Spleen (tissue), 11 donors: ENCODE measurements around the gene FARP1. TPM values are rescaled to one million over a fixed set of nuclear protein-coding genes. Genes with fewer than 3 reads are reported as not detected.

Source experiments
- DNase-seq: peaks from one replicate; pipeline ENCODE4 v3.0.0-alpha.2; 2020
- H3K27ac ChIP-seq, 8 donors: fragments of 200-600 bp; sonication (generic) in 7 of 8; 1 replicate in 4 of 8; 2 replicates in 4 of 8; pipeline versions ENCODE4 v1.5.0 to v1.8.0; 2016 to 2021; ENCODE audit warnings: inconsistent platforms in 4 of 8, mild to moderate bottlenecking in 4 of 8, moderate library complexity in 1 of 8
- H3K27me3 ChIP-seq, 7 donors: fragments of 200-600 bp; sonication (generic) in 6 of 7; replicated peaks in 1 of 7; 1 replicate in 4 of 7; 2 replicates in 3 of 7; pipeline versions ENCODE4 v1.5.0 to v1.8.0; 2016 to 2021; ENCODE audit warnings: inconsistent platforms in 3 of 7, mild to moderate bottlenecking in 1 of 7
- H3K36me3 ChIP-seq, 6 donors: fragments of 200-600 bp; sonication (generic) in 5 of 6; 1 replicate in 4 of 6; 2 replicates in 2 of 6; pipeline versions ENCODE4 v1.5.0 to v1.8.0; 2016 to 2021; ENCODE audit warnings: inconsistent platforms in 2 of 6
- H3K4me1 ChIP-seq, 6 donors: fragments of 200-600 bp; sonication (generic) in 5 of 6; 1 replicate in 3 of 6; 2 replicates in 3 of 6; pipeline versions ENCODE4 v1.5.0 to v1.8.0; 2016 to 2021; ENCODE audit warnings: inconsistent platforms in 3 of 6
- H3K4me3 ChIP-seq, 8 donors: fragments of 200-600 bp; sonication (generic) in 7 of 8; 1 replicate in 4 of 8; 2 replicates in 4 of 8; pipeline versions ENCODE4 v1.5.0 to v1.8.0; 2016 to 2021; ENCODE audit warnings: inconsistent platforms in 4 of 8, mild to moderate bottlenecking in 4 of 8, moderate library complexity in 2 of 8
- H3K9me3 ChIP-seq, 8 donors: fragments of 200-600 bp; sonication (generic) in 7 of 8; 1 replicate in 4 of 8; 2 replicates in 4 of 8; pipeline versions ENCODE4 v1.5.0 to v1.8.0; 2016 to 2021; ENCODE audit warnings: inconsistent platforms in 4 of 8
- POLR2A ChIP-seq, 3 donors: fragments of 450-650 bp; IDR thresholded peaks; one replicate each; pipeline ENCODE4 v1.5.1; 2017; ENCODE audit warnings: antibody characterized with exemption in 3 of 3, mild to moderate bottlenecking in 1 of 3
- POLR2AphosphoS5 ChIP-seq, 3 donors: sonication (generic); formaldehyde crosslinking; IDR thresholded peaks; one replicate each; pipeline ENCODE4 v1.5.1; 2017; ENCODE audit warnings: antibody characterized with exemption in 3 of 3
- WGBS, 5 donors: extraction: QIAGEN DNeasy Blood & Tissue Kit in 3 of 5; methylation state at CpG; one replicate each; pipeline versions ENCODE4 v1.1.5 to v1.1.7; 2013 to 2018; 5-methylcytosine and 5-hydroxymethylcytosine counted together
- intact Hi-C: fragments of 100-400 bp; cut with DNase I; formaldehyde crosslinking; loops from one replicate; pipeline ENCODE4 v1.15.0; 2023; ENCODE audit warnings: low total_unique reads
- polyA plus RNA-seq, 3 donors: library from polyadenylated mRNA; stranded (reverse); fragments of 200-250 nt; gene quantifications; one replicate each; pipeline ENCODE4 v1.2.1, GENCODE V29; 2013
- total RNA-seq, 7 donors: library from RNA; depleted of rRNA in 3 of 7; stranded (reverse); fragments of >200 nt in 3 of 7; fragmentation: NEBNext Ultra II Directional in 4 of 7; extraction: Animal tissue kit (Norgen Biotek cat#: 25700) in 4 of 7; gene quantifications; one replicate each; pipeline versions ENCODE4 v1.1.0 to v1.2.1, GENCODE V29; 2016 to 2021
- TF ChIP-seq, protein P1 (sequence below), 11 experiments: fragments of 200-600 bp in 7 of 11; fragments of 450-650 bp in 4 of 11; sonication (generic) in 4 of 11; IDR thresholded peaks in 8 of 11; conservative IDR thresholded peaks in 3 of 11; 1 replicate in 7 of 11; 2 replicates in 4 of 11; pipeline versions ENCODE4 v1.4.0 to v1.8.0; 2016 to 2021; ENCODE audit warnings: antibody characterized with exemption in 11 of 11, inconsistent platforms in 4 of 11, mild to moderate bottlenecking in 1 of 11
- donor health status: healthy with polysubstance abuse.
- donor health status: DM: no; HTN: no; CAD: no; lungs with moderate emphysema.
- donor health status: DM: no; HTN: no; CAD: no.
- donor health status: Bipolar disorder and iron deficiency.
- donor health status: healthy.
- donor health status: DM: no; HTN: no; CAD: no.
- donor health status: DM: yes; HTN: yes; CAD: no.

FARP1 gene
- total and polyA plus RNA-seq, 10 donors = 3.7 to 60.9 (median 33.0) TPM

DNA sequence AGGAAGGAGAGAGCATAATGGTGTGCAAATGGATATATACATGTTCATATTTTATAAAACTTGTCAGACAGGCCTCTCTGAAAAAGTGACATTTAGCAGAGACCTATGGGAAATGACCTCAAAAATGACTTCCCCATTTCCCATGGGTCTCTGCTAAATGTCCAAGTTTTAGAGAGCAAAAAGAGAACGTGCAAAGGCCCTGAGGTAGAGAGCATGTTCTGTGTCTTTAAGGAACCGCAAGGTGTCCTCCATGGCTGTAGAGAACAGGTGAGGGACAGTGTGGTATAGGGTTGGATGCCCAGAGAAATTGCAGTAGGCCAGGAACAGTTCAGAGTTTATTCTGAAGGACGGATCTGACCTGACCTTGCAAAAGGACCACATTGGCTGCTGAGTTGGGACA is 147.4 kb downstream of the FARP1 start:
- TF ChIP-seq POLR2A (IDR thresholded peaks at IDR 0.05) (no peak), POLR2AphosphoS5 (IDR thresholded peaks at IDR 0.05) (no peak)
- TF ChIP-seq, protein P1, sequence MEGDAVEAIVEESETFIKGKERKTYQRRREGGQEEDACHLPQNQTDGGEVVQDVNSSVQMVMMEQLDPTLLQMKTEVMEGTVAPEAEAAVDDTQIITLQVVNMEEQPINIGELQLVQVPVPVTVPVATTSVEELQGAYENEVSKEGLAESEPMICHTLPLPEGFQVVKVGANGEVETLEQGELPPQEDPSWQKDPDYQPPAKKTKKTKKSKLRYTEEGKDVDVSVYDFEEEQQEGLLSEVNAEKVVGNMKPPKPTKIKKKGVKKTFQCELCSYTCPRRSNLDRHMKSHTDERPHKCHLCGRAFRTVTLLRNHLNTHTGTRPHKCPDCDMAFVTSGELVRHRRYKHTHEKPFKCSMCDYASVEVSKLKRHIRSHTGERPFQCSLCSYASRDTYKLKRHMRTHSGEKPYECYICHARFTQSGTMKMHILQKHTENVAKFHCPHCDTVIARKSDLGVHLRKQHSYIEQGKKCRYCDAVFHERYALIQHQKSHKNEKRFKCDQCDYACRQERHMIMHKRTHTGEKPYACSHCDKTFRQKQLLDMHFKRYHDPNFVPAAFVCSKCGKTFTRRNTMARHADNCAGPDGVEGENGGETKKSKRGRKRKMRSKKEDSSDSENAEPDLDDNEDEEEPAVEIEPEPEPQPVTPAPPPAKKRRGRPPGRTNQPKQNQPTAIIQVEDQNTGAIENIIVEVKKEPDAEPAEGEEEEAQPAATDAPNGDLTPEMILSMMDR (IDR thresholded peaks at IDR 0.05 in 8 of 11, conservative IDR thresholded peaks at IDR 0.05 in 3 of 11) = no peak
- Histone ChIP-seq H3K27me3 (no peaks in the 10 kb centered on the region), H3K4me1 (peaks cover 0 to under 1% (median 0%) of the 10 kb centered on the region in 6 donors), H3K9me3 (no peaks in the 10 kb centered on the region), H3K4me3 (no peak overlapping the region), H3K27ac (no peak overlapping the region), H3K36me3 (no peaks in the 10 kb centered on the region)
- WGBS, 5 donors = 84 to 98% (median 87%) methylated on average over 3 of the region's 3 CpGs
- no peak for DNase-seq
- intact Hi-C loops = no loop called here

DNA sequence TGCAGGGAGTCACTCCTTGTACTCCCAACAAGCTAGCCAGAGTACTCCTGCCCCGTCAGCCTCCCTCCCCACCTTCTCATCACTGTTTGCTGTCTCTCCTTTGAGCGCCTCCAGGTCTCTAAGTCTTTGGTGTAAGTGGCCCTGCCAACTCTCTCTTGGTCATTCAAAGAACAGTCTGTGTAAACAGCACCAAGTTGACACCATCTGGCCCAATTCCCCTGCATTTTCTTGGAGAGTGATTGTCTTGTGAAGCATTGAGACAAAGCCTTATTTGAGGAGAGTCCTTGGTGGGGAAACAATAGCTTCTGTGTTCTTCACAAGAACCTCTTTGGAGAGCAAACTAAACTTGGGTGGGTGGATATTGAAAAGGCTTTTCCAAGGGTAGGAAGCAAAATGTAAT is 148.8 kb downstream of the FARP1 start:
- intact Hi-C loops = no loop called here
- 73 to 98% (median 88%) methylated on average over 2 of the region's 2 CpGs for WGBS, 5 donors

DNA sequence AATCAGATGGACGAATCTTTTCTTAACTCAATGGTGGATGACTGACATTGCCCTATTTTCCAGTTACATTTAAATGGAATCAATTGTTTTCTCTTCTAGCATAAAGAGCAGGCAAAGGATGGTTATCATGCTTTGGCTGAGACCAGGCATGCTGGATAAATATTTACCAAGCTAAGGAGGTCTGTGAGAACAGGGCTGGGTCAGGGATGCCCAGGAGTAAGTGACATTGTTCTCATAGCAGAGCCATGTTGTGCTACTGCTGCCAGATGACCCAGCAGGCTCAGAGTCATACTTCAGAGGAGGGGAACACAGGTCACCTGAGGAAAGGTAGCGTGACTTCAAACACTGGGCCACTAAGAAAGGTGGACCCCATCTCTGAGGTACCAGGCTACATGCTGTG is 150.2 kb downstream of the FARP1 start:
- no peak overlapping the region for H3K27ac ChIP-seq
- DNase-seq = no peak
- no peaks in the 10 kb centered on the region for H3K27me3 ChIP-seq
- no peak overlapping the region for H3K4me3 ChIP-seq
- 84 to 96% (median 92%) methylated on average over 2 of the region's 2 CpGs for WGBS, 5 donors
- H3K4me1 ChIP-seq = no peaks in the 10 kb centered on the region
- no peaks in the 10 kb centered on the region for H3K9me3 ChIP-seq
- intact Hi-C loops = no loop called here
- TF ChIP-seq, protein P1 (IDR thresholded peaks at IDR 0.05 in 8 of 11, conservative IDR thresholded peaks at IDR 0.05 in 3 of 11) = no peak
- no peaks in the 10 kb centered on the region for H3K36me3 ChIP-seq

More for the DNA sequence above, 148.8 kb downstream of the FARP1 start:
- H3K36me3 ChIP-seq = no peaks in the 10 kb centered on the region
- no peaks in the 10 kb centered on the region for H3K4me1 ChIP-seq
- H3K27ac ChIP-seq = no peak overlapping the region
- TF ChIP-seq POLR2A (IDR thresholded peaks at IDR 0.05) = no peak
- no peaks in the 10 kb centered on the region for H3K27me3 ChIP-seq
- no peaks in the 10 kb centered on the region for H3K9me3 ChIP-seq
- H3K4me3 ChIP-seq = no peak overlapping the region
- DNase-seq = no peak

DNA sequence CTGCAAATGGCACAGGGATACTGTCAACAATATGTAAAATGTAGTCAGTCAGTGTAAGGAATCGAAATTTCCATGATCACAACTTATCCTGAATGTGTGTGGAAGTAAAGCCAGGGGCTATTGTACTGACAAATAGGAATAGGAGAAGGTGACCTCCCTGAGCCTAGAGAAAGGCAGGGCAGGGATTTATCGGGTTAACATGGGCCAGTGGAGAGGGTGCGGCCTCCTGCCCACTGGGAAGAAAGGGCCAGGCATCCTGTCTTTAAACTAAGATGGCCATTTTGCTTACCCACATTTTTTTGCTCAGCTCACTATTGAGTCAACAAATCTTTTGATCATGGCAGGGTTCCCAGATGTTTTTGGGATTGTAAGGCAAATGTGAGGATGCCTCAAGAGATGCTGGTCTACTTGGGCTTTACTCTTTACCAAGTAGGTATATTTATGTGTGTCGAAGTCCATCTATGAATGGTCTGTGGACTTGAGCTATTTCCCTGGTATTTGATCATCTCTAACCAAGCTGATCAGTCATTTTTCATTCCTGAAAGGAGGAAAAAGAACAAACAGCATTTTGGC is 150.8 kb downstream of the FARP1 start:
- H3K4me1 ChIP-seq = no peaks in the 10 kb centered on the region
- no peak overlapping the region for H3K27ac ChIP-seq
- no peaks in the 10 kb centered on the region for H3K9me3 ChIP-seq
- no peak for DNase-seq
- 86 to 94% (median 86%) methylated on average over 4 of the region's 4 CpGs for WGBS, 5 donors
- TF ChIP-seq POLR2A (IDR thresholded peaks at IDR 0.05) = no peak
- TF ChIP-seq, protein P1 (IDR thresholded peaks at IDR 0.05 in 8 of 11, conservative IDR thresholded peaks at IDR 0.05 in 3 of 11) = no peak
- TF ChIP-seq POLR2AphosphoS5 (IDR thresholded peaks at IDR 0.05) = no peak
- H3K4me3 ChIP-seq = no peak overlapping the region
- H3K36me3 ChIP-seq = no peaks in the 10 kb centered on the region
- intact Hi-C loops = no loop called here
- H3K27me3 ChIP-seq = no peaks in the 10 kb centered on the region

DNA sequence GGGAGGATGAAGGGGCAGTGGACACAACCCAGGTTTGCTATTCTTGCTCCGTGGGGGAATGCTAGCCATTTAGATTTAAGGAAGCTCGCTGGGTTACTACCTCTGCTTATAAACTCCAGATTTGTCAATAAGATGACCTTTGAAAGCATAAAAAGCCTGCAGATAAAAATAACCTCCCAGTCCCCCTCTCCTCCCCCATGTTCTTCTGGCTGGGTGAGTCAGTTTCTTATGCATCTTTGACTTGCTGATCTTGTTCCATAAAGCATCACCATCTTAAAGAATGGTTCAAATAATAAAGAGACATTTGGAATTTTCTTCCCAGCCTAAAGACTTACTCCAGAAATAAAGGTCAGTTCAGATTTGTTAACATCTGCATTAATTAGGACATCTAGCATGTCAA is 152.5 kb downstream of the FARP1 start:
- H3K4me3 ChIP-seq = no peak overlapping the region
- no peak overlapping the region for H3K27ac ChIP-seq
- peaks cover 0 to 8% (median 0%) of the 10 kb centered on the region in 6 donors for H3K4me1 ChIP-seq
- no peaks in the 10 kb centered on the region for H3K27me3 ChIP-seq
- intact Hi-C loops = no loop called here
- no peaks in the 10 kb centered on the region for H3K9me3 ChIP-seq
- no peaks in the 10 kb centered on the region for H3K36me3 ChIP-seq
- no peak for TF ChIP-seq POLR2A (IDR thresholded peaks at IDR 0.05)
- no peak for TF ChIP-seq POLR2AphosphoS5 (IDR thresholded peaks at IDR 0.05)
- TF ChIP-seq, protein P1 (IDR thresholded peaks at IDR 0.05 in 8 of 11, conservative IDR thresholded peaks at IDR 0.05 in 3 of 11) = no peak
- no peak for DNase-seq
- WGBS, 5 donors = 76 to 93% (median 78%) methylated on average over 2 of the region's 2 CpGs
